ENCODE data around the gene PLEK.
"Not testable (repeated sequence)": the region's sequence is repeated elsewhere in the genome, so short reads cannot be mapped to it uniquely, and the experiment has no call there.

PLEK gene

GRCh38 chr2:68352651-68353391 lies 12.3 kb upstream of the PLEK start:
- no peak for DNase-seq (ENCODE audit: extremely low read depth in 1 of 2, low read depth in 1 of 2)

- no peak for DNase-seq (ENCODE audit: extremely low read depth in 1 of 2, low read depth in 1 of 2)
Measured at GRCh38 chr2:68356599-68357239, 8.4 kb upstream of the PLEK start.

GRCh38 chr2:68357605-68358337 lies 7.3 kb upstream of the PLEK start:
- DNase-seq (ENCODE audit: extremely low read depth in 1 of 2, low read depth in 1 of 2), result no peak

DNA sequence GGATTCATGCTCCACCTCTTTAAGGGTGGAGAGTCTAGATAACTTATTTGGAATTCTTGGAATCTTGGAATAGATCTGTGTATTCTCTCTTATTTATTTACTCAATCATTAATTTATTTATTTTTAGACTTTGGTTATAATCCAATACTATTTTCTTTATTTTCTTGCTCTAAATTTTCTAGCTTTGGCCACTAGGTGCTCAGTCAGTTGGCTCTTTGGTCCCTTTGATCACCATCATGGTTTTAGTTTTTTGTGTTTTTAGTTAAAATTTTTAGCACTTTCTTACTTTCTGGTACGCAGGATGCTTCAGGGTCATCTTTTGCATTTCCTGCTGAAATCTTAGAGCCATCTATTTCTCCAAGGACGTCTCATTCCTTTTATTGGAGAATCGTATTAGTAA lies 5.2 kb upstream of the PLEK start:
- no peak for DNase-seq (ENCODE audit: extremely low read depth in 1 of 2, low read depth in 1 of 2)

- DNase-seq (ENCODE audit: extremely low read depth in 1 of 2, low read depth in 1 of 2), result peak; percentile 46 to 52
Measured at GRCh38 chr2:68362069-68362468, 3.0 kb upstream of the PLEK start.

DNA sequence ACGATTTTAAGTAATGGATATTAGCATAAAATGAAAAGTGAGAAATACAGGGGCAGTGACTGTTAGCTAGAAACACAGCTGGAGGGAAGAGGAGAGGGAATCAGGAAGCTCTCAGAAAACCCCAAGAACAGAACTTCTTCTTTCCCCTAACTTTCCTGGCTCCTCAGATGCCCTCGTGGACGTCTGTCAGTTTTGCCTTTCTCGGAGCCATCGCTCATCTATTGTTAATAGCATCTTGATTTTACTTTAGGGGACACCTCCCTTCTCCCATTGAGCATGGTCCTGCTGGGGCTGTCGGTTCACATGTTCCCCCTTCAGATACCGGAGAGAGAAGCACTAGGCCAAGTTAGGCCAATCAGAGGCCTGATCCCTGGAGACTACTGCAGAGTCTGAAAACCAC lies 2.3 kb upstream of the PLEK start:
- no peak for DNase-seq (ENCODE audit: extremely low read depth in 1 of 2, low read depth in 1 of 2)

GRCh38 chr2:68363721-68364120 lies 1.4 kb upstream of the PLEK start:
- no peak for DNase-seq (ENCODE audit: extremely low read depth in 1 of 2, low read depth in 1 of 2)

- DNase-seq (ENCODE audit: extremely low read depth in 1 of 2, low read depth in 1 of 2), result no peak
Measured at GRCh38 chr2:68366083-68366560, 1.0 kb downstream of the PLEK start.

DNA sequence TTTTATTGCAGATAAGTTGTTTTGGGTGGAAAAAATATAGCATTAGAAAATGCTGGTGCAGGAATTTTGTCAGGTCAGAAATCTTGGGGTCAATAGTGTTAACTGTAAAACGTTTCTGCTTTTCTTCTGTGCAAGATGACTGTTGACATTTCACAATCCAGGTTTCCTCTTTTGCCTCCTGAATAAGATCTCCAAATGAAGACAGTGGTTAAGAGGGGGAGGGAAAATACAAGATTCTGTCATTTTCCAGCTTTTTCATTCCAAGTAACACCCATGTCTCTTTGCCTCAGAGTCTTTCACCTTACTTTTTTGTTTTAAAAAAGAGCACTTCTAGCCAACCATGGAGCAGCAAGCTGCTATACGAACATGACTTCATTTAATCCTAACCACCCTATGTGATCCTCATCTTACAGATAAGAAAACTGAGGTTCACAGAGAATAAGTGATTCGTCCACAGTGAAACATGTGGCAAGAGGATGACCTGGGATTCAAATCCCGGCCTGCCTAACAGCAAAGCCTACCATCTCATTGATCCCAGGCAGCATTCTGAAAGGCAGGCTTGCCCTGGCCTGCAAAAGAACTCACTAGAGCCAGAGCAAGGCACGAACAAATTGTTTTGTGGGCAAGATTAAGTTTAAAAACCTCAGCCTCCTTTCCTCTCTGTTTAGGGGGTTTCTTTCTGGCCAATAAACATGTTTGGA lies 3.0 kb downstream of the PLEK start:
- DNase-seq (ENCODE audit: extremely low read depth in 1 of 2, low read depth in 1 of 2), result no peak

DNA sequence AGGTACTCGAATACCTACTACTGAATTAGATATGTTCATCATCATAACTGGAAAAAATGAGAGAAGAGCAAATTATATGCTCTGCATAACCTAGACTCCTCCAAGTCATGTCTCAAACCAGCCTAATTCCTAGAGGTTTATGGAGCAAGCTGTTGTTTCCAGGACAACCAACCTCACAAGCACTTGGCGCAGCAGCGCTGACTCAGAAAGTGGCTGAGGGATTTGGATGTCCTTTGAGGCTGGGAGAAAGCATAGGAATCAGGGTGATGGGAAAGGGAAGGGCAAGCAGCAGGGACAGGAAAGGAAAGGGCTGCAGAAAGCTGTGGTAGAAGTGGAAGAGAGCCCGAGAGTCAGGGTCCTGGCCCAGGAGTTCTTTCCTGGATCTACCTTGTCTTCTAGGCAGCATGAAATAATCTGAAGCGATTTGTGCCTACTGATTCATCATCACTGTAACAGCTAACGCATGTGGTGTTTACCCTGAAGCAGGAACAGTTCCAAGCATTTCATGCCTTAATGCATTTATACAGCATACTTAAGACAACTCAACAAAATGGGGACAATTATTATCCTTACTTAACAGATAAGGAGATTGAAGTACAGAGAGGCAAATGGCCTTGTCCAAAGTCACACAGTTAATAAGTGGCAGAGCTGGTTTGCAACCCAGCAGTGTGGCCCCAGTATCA lies 3.7 kb downstream of the PLEK start:
- no peak for DNase-seq (ENCODE audit: extremely low read depth in 1 of 2, low read depth in 1 of 2)

- DNase-seq (ENCODE audit: extremely low read depth in 1 of 2, low read depth in 1 of 2), result no peak
Measured at GRCh38 chr2:68369337-68369734, 4.3 kb downstream of the PLEK start.

DNA sequence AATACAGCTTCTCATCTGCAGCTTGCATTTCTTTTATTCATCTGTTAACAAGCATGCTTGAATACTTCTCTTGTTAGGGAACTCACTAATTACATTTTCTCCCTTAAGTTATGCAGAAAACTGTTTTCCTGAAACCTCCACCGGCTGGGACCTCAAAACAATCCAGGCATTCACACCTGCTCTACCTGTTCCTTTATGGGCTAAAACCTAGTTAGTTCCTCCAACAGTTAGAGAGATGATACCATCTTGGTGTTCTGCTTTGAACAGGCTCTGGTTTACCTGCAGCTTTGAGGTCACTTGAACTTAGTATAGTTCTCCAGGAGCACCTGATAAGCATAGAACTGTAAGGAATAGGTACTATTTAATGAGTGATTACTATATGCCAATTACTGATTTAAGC lies 6.1 kb downstream of the PLEK start:
- DNase-seq (ENCODE audit: extremely low read depth in 1 of 2, low read depth in 1 of 2), result no peak

GRCh38 chr2:68371581-68371980 lies 6.5 kb downstream of the PLEK start:
- no peak for DNase-seq (ENCODE audit: extremely low read depth in 1 of 2, low read depth in 1 of 2)

DNA sequence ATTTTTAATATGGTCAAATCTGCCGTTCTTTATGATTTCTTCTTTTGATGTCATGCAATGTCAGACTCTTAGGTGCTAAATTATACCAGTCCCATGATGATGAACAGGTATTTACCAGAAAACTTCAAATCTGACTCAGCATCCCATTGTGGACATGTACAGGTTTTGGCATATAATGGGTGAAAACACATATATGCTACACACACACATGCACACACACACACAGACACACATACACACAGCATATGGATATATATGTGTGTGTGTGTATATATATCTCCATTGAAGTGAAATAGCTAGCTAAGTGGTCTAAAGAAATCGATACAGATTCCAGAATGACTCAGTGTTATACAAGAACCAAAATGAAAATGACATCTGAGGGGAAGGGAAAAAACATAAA lies 7.4 kb downstream of the PLEK start:
- DNase-seq (ENCODE audit: extremely low read depth in 1 of 2, low read depth in 1 of 2), result no peak

GRCh38 chr2:68374184-68374583 lies 9.1 kb downstream of the PLEK start:
- no peak for DNase-seq (ENCODE audit: extremely low read depth in 1 of 2, low read depth in 1 of 2)

GRCh38 chr2:68375582-68375981 lies 10.5 kb downstream of the PLEK start:
- no peak for DNase-seq (ENCODE audit: extremely low read depth in 1 of 2, low read depth in 1 of 2)

- DNase-seq (ENCODE audit: extremely low read depth in 1 of 2, low read depth in 1 of 2), result no peak
Measured at GRCh38 chr2:68377137-68377780, 12.2 kb downstream of the PLEK start.

DNA sequence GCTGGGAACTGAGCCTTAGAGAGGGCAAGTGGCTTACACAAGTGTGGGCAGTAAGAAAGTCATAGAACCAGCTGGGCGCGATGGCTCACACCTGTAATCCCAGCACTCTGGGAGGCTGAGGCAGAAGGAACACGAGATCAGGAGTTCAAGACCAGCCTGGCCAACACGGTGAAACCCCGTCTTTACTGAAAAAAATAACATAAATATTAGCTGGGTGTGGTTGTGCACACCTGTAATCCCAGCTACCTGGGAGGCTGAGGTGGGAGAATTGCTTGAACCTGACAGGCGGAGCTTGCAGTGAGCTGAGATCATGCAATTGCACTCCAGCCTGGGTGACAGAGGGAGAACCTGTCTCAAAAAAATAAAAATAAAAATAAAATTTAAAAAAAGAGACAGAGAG lies 13.7 kb downstream of the PLEK start:
- not testable (repeated sequence) for DNase-seq (ENCODE audit: extremely low read depth in 1 of 2, low read depth in 1 of 2)

DNA sequence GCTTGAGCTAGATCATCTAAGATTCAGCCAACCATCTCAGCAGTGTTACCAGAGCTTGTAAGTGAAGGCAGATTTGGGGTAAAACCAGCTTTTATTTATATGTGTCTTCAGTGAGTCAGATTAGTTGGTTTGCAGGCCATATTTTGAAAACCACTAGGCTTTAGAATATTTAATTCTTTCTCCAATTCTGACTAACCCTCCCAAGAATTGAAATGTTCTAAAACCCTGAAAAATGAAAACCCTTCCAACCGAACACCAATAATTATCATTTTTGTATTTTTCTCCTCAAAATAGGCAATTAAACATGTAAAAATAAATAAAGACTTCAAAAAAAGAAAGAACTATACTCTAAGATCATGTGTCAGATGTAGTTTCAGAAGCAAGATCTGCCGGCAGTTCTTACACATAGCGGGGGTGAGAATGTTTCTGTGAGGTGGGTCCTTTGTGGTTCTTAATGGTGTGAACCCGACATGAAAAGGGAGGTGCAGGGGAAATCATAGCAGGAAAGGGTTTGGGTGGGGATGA lies 14.2 kb downstream of the PLEK start:
- peak in 1 of 2 donors; percentile 39 for DNase-seq (ENCODE audit: extremely low read depth in 1 of 2, low read depth in 1 of 2)

GRCh38 chr2:68383778-68384177 lies 18.7 kb downstream of the PLEK start:
- no peak for DNase-seq (ENCODE audit: extremely low read depth in 1 of 2, low read depth in 1 of 2)

Data from stimulated activated CD8-positive, alpha-beta memory T cell treated with anti-CD3 and anti-CD28 coated beads, Interleukin-7, amount 100 ng/mL, for 48 hours (primary cell).